DLD1 (cell line): Measurements from ENCODE around the gene ANAPC13.

Experiments
- in situ Hi-C: cut with HindIII; loops from 2 replicates; pipeline ENCODE4 v1.10.0; 2017; ENCODE audit warnings: low sequenced_read_pairs

Gene ANAPC13

GRCh38 chr3:134483195-134483900 lies 2.4 kb downstream of the ANAPC13 start:
- in situ Hi-C loops, result loop anchor here (25.0 kb wide), 1 partner anchor 196 kb away; no protein-coding TSS in a partner anchor

GRCh38 chr3:134482622-134483021 lies 3.2 kb downstream of the ANAPC13 start:
- in situ Hi-C loops, result loop anchor here (25.0 kb wide), 1 partner anchor 195 kb away; no protein-coding TSS in a partner anchor

- in situ Hi-C loops, result loop anchor here (25.0 kb wide), 1 partner anchor 194 kb away; no protein-coding TSS in a partner anchor
These were observed 4.6 kb downstream of the ANAPC13 start for GRCh38 chr3:134481166-134481565.

- in situ Hi-C loops, result loop anchor here (25.0 kb wide), 1 partner anchor 193 kb away; no protein-coding TSS in a partner anchor
These were observed 5.2 kb downstream of the ANAPC13 start for GRCh38 chr3:134480546-134480945.

GRCh38 chr3:134477938-134478337 lies 7.8 kb downstream of the ANAPC13 start:
- in situ Hi-C loops, result loop anchor here (25.0 kb wide), 1 partner anchor 191 kb away; no protein-coding TSS in a partner anchor

GRCh38 chr3:134477002-134477401 lies 8.8 kb downstream of the ANAPC13 start:
- in situ Hi-C loops, result loop anchor here (25.0 kb wide), 1 partner anchor 190 kb away; no protein-coding TSS in a partner anchor

GRCh38 chr3:134476306-134476705 lies 9.5 kb downstream of the ANAPC13 start:
- in situ Hi-C loops, result loop anchor here (25.0 kb wide), 1 partner anchor 189 kb away; no protein-coding TSS in a partner anchor

GRCh38 chr3:134474956-134475355 lies 10.8 kb downstream of the ANAPC13 start:
- in situ Hi-C loops, result loop anchor here (25.0 kb wide), 1 partner anchor 188 kb away; no protein-coding TSS in a partner anchor

- in situ Hi-C loops, result no loop called here
These were observed 11.8 kb downstream of the ANAPC13 start for GRCh38 chr3:134473868-134474546.

- in situ Hi-C loops, result no loop called here
These were observed 13.0 kb downstream of the ANAPC13 start for GRCh38 chr3:134472831-134473230.

GRCh38 chr3:134471521-134472193 lies 14.1 kb downstream of the ANAPC13 start:
- in situ Hi-C loops, result no loop called here

GRCh38 chr3:134468519-134468918 lies 17.3 kb downstream of the ANAPC13 start:
- in situ Hi-C loops, result no loop called here

GRCh38 chr3:134466331-134466730 lies 19.5 kb downstream of the ANAPC13 start:
- in situ Hi-C loops, result no loop called here

- in situ Hi-C loops, result no loop called here
These were observed 21.0 kb downstream of the ANAPC13 start for GRCh38 chr3:134464689-134465365.

GRCh38 chr3:134464064-134464688 lies 21.6 kb downstream of the ANAPC13 start:
- in situ Hi-C loops, result no loop called here

- in situ Hi-C loops, result no loop called here
These were observed 22.1 kb downstream of the ANAPC13 start for GRCh38 chr3:134463676-134464063.

- in situ Hi-C loops, result no loop called here
These were observed 23.3 kb downstream of the ANAPC13 start for GRCh38 chr3:134462331-134462941.

GRCh38 chr3:134460965-134461364 lies 24.8 kb downstream of the ANAPC13 start:
- in situ Hi-C loops, result no loop called here

- in situ Hi-C loops, result no loop called here
These were observed 26.2 kb downstream of the ANAPC13 start for GRCh38 chr3:134459562-134459961.

GRCh38 chr3:134458406-134458945 lies 27.3 kb downstream of the ANAPC13 start:
- in situ Hi-C loops, result no loop called here
